Panc1 (cell line): ENCODE results near the gene ZNF662.

Experiments used
- POLR2AphosphoS5 ChIP-seq: IDR thresholded peaks from 2 replicates; pipeline ENCODE4 v1.6.1; 2012; ENCODE audit warnings: mild to moderate bottlenecking, low read depth, low read length, moderate library complexity
- SIN3A ChIP-seq: IDR thresholded peaks from 2 replicates; pipeline ENCODE4 v1.6.1; 2012; ENCODE audit warnings: low read depth, mild to moderate bottlenecking, low read length, moderate library complexity, borderline replicate concordance; ENCODE audit not compliant: insufficient read depth
- TCF7L2 ChIP-seq: IDR thresholded peaks from 2 replicates; pipeline ENCODE4 v1.6.1; 2011; ENCODE audit warnings: mild to moderate bottlenecking, low read depth, low read length, inconsistent platforms
- TF ChIP-seq, protein P1 (sequence below): fragments of 450-650 bp; IDR thresholded peaks from 2 replicates; pipeline ENCODE4 v1.5.1; 2017; ENCODE audit warnings: mild to moderate bottlenecking
- TF ChIP-seq, protein P2 (sequence below), 2 experiments: IDR thresholded peaks; 2 replicates each; pipeline ENCODE4 v1.6.1; 2011 to 2012; ENCODE audit warnings: low read depth in 2 of 2, control low read depth in 1 of 2, low read length in 1 of 2, mild to moderate bottlenecking in 1 of 2, moderate library complexity in 1 of 2; ENCODE audit not compliant: insufficient read depth in 1 of 2

DNA sequence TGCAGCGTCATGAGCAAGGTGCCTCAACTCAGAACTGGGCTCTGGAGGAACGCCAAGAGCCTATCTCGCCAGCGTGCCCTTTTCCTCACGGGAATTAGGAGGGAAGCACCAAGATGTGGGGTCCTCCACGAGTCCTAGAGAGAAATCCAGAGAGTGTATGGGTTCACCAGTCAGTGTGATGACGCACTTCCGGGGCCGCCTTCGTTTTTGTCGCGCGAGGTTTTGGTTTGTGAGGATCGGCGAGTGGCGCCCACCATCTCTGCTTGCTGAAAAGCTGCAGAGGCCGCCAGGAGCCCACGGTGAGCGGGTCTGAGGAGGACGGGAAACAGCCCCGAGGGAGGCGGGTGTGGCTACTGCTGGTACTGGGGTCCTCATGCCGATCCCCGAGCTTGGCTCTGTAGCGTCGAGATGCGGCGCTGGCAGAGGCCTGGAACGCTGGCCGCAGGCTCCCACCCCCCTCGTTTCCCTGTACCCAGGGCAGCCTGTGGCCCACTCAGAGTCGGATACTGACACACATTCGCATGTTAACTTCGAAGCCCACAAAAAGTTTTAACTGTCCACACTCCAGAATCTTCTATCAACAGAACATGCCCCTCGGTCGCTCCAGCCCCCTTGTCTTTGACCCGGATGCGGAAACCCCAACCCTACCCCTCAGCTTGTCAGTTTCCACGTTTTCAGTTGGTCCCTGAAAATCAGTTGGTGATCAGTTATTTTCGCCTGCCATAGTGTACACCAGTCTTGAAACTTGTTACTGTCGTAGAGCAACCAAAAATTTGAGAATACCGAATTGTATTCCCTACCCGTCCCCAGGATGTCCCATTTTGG is 30.4 kb downstream of the ZNF662 start:
- TF ChIP-seq, protein P1, sequence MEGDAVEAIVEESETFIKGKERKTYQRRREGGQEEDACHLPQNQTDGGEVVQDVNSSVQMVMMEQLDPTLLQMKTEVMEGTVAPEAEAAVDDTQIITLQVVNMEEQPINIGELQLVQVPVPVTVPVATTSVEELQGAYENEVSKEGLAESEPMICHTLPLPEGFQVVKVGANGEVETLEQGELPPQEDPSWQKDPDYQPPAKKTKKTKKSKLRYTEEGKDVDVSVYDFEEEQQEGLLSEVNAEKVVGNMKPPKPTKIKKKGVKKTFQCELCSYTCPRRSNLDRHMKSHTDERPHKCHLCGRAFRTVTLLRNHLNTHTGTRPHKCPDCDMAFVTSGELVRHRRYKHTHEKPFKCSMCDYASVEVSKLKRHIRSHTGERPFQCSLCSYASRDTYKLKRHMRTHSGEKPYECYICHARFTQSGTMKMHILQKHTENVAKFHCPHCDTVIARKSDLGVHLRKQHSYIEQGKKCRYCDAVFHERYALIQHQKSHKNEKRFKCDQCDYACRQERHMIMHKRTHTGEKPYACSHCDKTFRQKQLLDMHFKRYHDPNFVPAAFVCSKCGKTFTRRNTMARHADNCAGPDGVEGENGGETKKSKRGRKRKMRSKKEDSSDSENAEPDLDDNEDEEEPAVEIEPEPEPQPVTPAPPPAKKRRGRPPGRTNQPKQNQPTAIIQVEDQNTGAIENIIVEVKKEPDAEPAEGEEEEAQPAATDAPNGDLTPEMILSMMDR = no peak
- TF ChIP-seq POLR2AphosphoS5 = no peak
- no peak for TF ChIP-seq SIN3A
- no peak for TF ChIP-seq TCF7L2
- TF ChIP-seq, protein P2, sequence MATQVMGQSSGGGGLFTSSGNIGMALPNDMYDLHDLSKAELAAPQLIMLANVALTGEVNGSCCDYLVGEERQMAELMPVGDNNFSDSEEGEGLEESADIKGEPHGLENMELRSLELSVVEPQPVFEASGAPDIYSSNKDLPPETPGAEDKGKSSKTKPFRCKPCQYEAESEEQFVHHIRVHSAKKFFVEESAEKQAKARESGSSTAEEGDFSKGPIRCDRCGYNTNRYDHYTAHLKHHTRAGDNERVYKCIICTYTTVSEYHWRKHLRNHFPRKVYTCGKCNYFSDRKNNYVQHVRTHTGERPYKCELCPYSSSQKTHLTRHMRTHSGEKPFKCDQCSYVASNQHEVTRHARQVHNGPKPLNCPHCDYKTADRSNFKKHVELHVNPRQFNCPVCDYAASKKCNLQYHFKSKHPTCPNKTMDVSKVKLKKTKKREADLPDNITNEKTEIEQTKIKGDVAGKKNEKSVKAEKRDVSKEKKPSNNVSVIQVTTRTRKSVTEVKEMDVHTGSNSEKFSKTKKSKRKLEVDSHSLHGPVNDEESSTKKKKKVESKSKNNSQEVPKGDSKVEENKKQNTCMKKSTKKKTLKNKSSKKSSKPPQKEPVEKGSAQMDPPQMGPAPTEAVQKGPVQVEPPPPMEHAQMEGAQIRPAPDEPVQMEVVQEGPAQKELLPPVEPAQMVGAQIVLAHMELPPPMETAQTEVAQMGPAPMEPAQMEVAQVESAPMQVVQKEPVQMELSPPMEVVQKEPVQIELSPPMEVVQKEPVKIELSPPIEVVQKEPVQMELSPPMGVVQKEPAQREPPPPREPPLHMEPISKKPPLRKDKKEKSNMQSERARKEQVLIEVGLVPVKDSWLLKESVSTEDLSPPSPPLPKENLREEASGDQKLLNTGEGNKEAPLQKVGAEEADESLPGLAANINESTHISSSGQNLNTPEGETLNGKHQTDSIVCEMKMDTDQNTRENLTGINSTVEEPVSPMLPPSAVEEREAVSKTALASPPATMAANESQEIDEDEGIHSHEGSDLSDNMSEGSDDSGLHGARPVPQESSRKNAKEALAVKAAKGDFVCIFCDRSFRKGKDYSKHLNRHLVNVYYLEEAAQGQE (IDR thresholded peaks at IDR 0.05; ENCODE audit: insufficient read depth in 1 of 2, low read depth in 2 of 2, low read length in 1 of 2) = no peak
